Amniotic stem cell (primary cell): ENCODE results near the gene DGAT2.
"Not testable (repeated sequence)": the region's sequence is repeated elsewhere in the genome, so short reads cannot be mapped to it uniquely, and the experiment has no call there.

ENCODE experiments used
- DNase-seq: peaks from one replicate; lab custom pipeline; 2025; lab: John Stamatoyannopoulos, UW

The DGAT2 gene

GRCh38 chr11:75768112-75768908, at the start of gene DGAT2:
DGAT2 (plus strand) TSS chr11:75768778; CDS start chr11:75768992, 214 bp downstream.
- DNase-seq = no peak

- no peak for DNase-seq
These were observed 49.0 kb upstream of the DGAT2 start for GRCh38 chr11:75719340-75720239.

GRCh38 chr11:75720639-75721038, 47.9 kb upstream of the DGAT2 start:
- DNase-seq = no peak

GRCh38 chr11:75721852-75722668, 46.5 kb upstream of the DGAT2 start:
- no peak for DNase-seq

- DNase-seq = no peak
These were observed 45.9 kb upstream of the DGAT2 start for GRCh38 chr11:75722669-75723042.

- no peak for DNase-seq
These were observed 42.8 kb upstream of the DGAT2 start for GRCh38 chr11:75725547-75726320.

GRCh38 chr11:75728992-75729391, 39.6 kb upstream of the DGAT2 start:
- no peak for DNase-seq

- no peak for DNase-seq
These were observed 37.5 kb upstream of the DGAT2 start for GRCh38 chr11:75731095-75731494.

GRCh38 chr11:75733071-75733430, 35.5 kb upstream of the DGAT2 start:
- DNase-seq = no peak

- no peak for DNase-seq
These were observed 35.0 kb upstream of the DGAT2 start for GRCh38 chr11:75733431-75734107.

- DNase-seq = no peak
These were observed 33.9 kb upstream of the DGAT2 start for GRCh38 chr11:75734491-75735180.

- no peak for DNase-seq
These were observed 33.3 kb upstream of the DGAT2 start for GRCh38 chr11:75735181-75735845.

- no peak for DNase-seq
These were observed 31.3 kb upstream of the DGAT2 start for GRCh38 chr11:75737314-75737713.

- no peak for DNase-seq
These were observed 27.9 kb upstream of the DGAT2 start for GRCh38 chr11:75740681-75741080.

GRCh38 chr11:75743159-75743558, 25.4 kb upstream of the DGAT2 start:
- not testable (repeated sequence) for DNase-seq

GRCh38 chr11:75743711-75744563, 24.6 kb upstream of the DGAT2 start:
- no peak for DNase-seq

- DNase-seq = no peak
These were observed 22.8 kb upstream of the DGAT2 start for GRCh38 chr11:75745807-75746206.

- not testable (repeated sequence) for DNase-seq
These were observed 19.8 kb upstream of the DGAT2 start for GRCh38 chr11:75748729-75749273.
